ENCODE results near the gene NOL4L. TPM values are rescaled to one million over a fixed set of nuclear protein-coding genes. Genes with fewer than 3 reads are reported as not detected.

The NOL4L gene
- total RNA-seq, 1 donor from 2014 or later = 11.9 TPM

DNA sequence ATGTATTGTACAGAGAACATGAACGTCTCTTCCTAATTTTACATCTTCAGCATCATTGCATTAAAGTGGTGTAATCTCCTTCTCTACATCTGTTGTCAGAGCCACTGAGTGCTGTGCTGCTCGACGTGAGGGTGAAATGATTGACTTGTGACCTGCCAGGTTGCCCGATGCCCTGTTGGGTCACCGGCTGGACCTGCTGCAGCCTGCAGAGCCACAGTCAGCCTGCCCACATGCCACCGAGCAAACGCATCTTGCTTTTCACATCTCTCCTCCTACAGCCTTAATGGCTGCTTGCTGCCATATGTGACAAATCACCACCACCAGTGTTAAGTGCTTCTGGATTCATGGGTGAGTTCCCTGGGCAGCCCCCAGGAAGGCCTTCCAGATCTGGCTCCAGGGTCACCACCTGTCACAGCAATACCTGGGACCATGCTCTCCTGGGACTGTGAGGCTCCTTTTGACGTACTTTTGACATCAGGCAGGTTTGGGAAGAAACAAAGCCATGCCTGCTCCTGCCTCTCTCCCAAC lies 146.7 kb downstream of the NOL4L start:
- H3K27ac ChIP-seq = no peak overlapping the region

DNA sequence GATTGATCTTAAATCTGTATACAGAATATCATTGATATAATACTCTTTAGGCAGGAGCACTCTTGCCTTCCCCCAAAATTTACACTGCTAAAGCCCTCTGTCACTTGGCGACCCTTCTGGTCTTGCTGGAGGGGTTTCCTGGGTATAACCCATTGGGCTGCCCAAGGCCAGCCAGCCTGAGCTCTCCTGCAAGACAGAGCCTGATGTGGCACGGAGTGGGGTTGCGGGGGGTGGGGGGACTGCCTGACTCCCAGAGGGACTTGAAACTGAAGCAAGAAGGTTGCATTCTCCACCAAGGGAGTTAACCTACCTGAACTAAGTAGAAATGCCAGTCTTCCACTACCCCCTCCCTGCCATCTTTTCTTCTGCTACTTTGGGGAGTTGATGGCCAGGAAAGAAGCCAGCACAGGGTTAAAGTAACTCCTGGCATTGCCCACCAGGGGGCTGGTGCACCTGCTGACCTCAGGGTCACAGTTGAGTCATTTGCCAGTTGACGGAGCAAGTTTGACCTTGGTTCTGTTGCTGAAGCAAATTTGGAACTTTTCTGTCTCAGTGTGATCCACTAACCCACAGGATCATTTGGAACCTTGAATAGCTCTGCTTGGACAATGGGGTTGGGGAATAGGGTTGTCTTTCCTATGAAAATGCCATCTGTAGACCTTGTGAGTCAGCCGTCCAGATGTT lies 147.6 kb downstream of the NOL4L start:
- Histone ChIP-seq H3F3A (ENCODE audit: low read depth) (peaks cover 3% of the 10 kb centered on the region), H3K4me2 (no peak overlapping the region), H3K9ac (no peak overlapping the region), H3K27me3 (no peaks in the 10 kb centered on the region), H2AFZ (replicated peaks) (no peak overlapping the region), H3K4me1 (peaks cover 5% of the 10 kb centered on the region), H3K79me2 (ENCODE audit: low read depth) (no peaks in the 10 kb centered on the region), H3K4me3 (no peak overlapping the region), H3K9me3 (ENCODE audit: low read depth) (no peaks in the 10 kb centered on the region), H4K20me1 (ENCODE audit: low read depth) (peaks cover 33% of the 10 kb centered on the region), H3K36me3 (peaks cover 6% of the 10 kb centered on the region), H3K27ac (no peak overlapping the region)
- H3K4me3 Mint-ChIP-seq = no peak overlapping the region
- H3K36me3 Mint-ChIP-seq = peaks cover 50% of the 10 kb centered on the region
- no peak overlapping the region for H3K27ac Mint-ChIP-seq
- peaks cover 3% of the 10 kb centered on the region for H3K4me1 Mint-ChIP-seq
- peaks cover 6% of the 10 kb centered on the region for H3K27me3 Mint-ChIP-seq (ENCODE audit: insufficient read depth, low read depth)
- no peak for DNase-seq (ENCODE audit: low spot score)
- TF ChIP-seq EZH2 (IDR thresholded peaks at IDR 0.05) = no peak
- TF ChIP-seq, protein P1, sequence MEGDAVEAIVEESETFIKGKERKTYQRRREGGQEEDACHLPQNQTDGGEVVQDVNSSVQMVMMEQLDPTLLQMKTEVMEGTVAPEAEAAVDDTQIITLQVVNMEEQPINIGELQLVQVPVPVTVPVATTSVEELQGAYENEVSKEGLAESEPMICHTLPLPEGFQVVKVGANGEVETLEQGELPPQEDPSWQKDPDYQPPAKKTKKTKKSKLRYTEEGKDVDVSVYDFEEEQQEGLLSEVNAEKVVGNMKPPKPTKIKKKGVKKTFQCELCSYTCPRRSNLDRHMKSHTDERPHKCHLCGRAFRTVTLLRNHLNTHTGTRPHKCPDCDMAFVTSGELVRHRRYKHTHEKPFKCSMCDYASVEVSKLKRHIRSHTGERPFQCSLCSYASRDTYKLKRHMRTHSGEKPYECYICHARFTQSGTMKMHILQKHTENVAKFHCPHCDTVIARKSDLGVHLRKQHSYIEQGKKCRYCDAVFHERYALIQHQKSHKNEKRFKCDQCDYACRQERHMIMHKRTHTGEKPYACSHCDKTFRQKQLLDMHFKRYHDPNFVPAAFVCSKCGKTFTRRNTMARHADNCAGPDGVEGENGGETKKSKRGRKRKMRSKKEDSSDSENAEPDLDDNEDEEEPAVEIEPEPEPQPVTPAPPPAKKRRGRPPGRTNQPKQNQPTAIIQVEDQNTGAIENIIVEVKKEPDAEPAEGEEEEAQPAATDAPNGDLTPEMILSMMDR (IDR thresholded peaks at IDR 0.05) = peak; percentile 48
- H3K9me3 Mint-ChIP-seq = no peaks in the 10 kb centered on the region

More for the DNA sequence above, 146.7 kb downstream of the NOL4L start:
- Mint-ChIP-seq H3K27ac (no peak overlapping the region), H3K36me3 (peaks cover 47% of the 10 kb centered on the region), H3K4me1 (peaks cover 3% of the 10 kb centered on the region), H3K27me3 (ENCODE audit: insufficient read depth, low read depth) (peaks cover 6% of the 10 kb centered on the region), H3K4me3 (no peak overlapping the region), H3K9me3 (no peaks in the 10 kb centered on the region)
- Histone ChIP-seq H3K79me2 (ENCODE audit: low read depth) (no peaks in the 10 kb centered on the region), H4K20me1 (ENCODE audit: low read depth) (peaks cover 39% of the 10 kb centered on the region), H3K4me3 (no peak overlapping the region), H3F3A (ENCODE audit: low read depth) (peaks cover 5% of the 10 kb centered on the region), H3K9ac (no peak overlapping the region), H3K4me1 (peaks cover 5% of the 10 kb centered on the region), H3K4me2 (no peak overlapping the region), H3K27me3 (no peaks in the 10 kb centered on the region), H2AFZ (replicated peaks) (no peak overlapping the region), H3K36me3 (peaks cover 6% of the 10 kb centered on the region), H3K9me3 (ENCODE audit: low read depth) (no peaks in the 10 kb centered on the region)
- TF ChIP-seq, protein P1 (IDR thresholded peaks at IDR 0.05) = no peak
- TF ChIP-seq EZH2phosphoT487 (IDR thresholded peaks at IDR 0.05) (no peak), EZH2 (IDR thresholded peaks at IDR 0.05) (no peak)
- DNase-seq (ENCODE audit: low spot score) = no peak

DNA sequence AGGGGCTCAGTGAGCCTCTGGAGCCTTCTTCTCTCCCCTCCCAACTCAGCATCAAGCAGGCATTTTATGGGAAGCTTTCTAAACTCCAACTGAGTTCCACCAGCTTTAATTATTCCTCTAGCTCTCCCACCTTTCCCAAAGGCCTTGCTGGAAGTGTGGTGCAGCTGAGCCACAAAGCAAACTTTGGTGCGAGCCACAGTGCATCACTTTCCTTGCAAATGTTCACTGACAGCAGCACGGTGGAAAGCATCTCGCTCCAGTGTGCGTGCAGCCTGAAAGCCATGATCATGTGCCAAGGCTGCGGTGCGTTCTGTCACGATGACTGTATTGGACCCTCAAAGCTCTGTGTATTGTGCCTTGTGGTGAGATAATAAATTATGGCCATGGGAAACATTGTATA lies 148.2 kb downstream of the NOL4L start:
- Histone ChIP-seq H3K9me3 (ENCODE audit: low read depth) (no peaks in the 10 kb centered on the region), H2AFZ (replicated peaks) (no peak overlapping the region), H3F3A (ENCODE audit: low read depth) (no peaks in the 10 kb centered on the region), H4K20me1 (ENCODE audit: low read depth) (peaks cover 31% of the 10 kb centered on the region), H3K36me3 (peaks cover 6% of the 10 kb centered on the region), H3K9ac (no peak overlapping the region), H3K79me2 (ENCODE audit: low read depth) (no peaks in the 10 kb centered on the region), H3K4me3 (no peak overlapping the region), H3K4me1 (peaks cover 5% of the 10 kb centered on the region), H3K27me3 (no peaks in the 10 kb centered on the region), H3K27ac (no peak overlapping the region), H3K4me2 (no peak overlapping the region)
- Mint-ChIP-seq H3K9me3 (no peaks in the 10 kb centered on the region), H3K4me1 (peaks cover 3% of the 10 kb centered on the region), H3K27me3 (ENCODE audit: insufficient read depth, low read depth) (peaks cover 6% of the 10 kb centered on the region), H3K27ac (no peak overlapping the region), H3K4me3 (no peak overlapping the region), H3K36me3 (peaks cover 51% of the 10 kb centered on the region)
- TF ChIP-seq EZH2phosphoT487 (IDR thresholded peaks at IDR 0.05) = no peak
- no peak for TF ChIP-seq EZH2 (IDR thresholded peaks at IDR 0.05)
- TF ChIP-seq, protein P1 (IDR thresholded peaks at IDR 0.05) = no peak
- DNase-seq (ENCODE audit: low spot score) = no peak

All from neural progenitor cell (in vitro differentiated cells).